HG03571 (cell line): ENCODE measurements around the gene NELL2.
"Not testable (repeated sequence)": the region's sequence is repeated elsewhere in the genome, so short reads cannot be mapped to it uniquely, and the experiment has no call there.

Experiments
- ATAC-seq: cut with Tn5 transposase; IDR thresholded peaks from one replicate; pipeline ENCODE4 v1.9.1; 2021; ENCODE audit not compliant: unreplicated experiment

Gene NELL2

GRCh38 chr12:44779766-44780165, 96.3 kb downstream of the NELL2 start:
- ATAC-seq, result no peak

DNA sequence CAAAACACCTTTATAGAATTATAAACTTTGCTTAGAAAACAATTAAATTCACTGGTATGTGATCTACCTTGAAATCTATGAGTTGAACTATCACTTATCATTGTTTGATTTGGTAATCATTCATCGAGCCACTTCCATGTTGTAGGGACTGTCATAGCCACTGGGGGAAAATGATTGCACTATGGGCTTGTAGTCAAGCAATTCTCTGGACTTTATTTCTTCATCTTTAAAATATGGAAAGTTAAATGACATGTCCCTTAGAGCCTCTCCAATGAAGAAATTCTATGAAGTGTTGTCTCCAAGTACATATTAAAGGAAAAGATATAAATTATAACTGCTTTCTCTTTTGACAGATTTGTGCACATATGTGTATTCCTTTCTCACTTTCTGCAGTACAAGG, 97.3 kb downstream of the NELL2 start:
- ATAC-seq, result no peak

GRCh38 chr12:44777044-44777443, 99.1 kb downstream of the NELL2 start:
- ATAC-seq, result no peak

GRCh38 chr12:44775901-44776300, 100.2 kb downstream of the NELL2 start:
- no peak for ATAC-seq

- peak; percentile 55 for ATAC-seq
These were observed 101.2 kb downstream of the NELL2 start for GRCh38 chr12:44774815-44775411.

GRCh38 chr12:44771485-44772021, 104.6 kb downstream of the NELL2 start:
- ATAC-seq, result no peak

- no peak for ATAC-seq
These were observed 110.3 kb downstream of the NELL2 start for GRCh38 chr12:44765796-44766195.

DNA sequence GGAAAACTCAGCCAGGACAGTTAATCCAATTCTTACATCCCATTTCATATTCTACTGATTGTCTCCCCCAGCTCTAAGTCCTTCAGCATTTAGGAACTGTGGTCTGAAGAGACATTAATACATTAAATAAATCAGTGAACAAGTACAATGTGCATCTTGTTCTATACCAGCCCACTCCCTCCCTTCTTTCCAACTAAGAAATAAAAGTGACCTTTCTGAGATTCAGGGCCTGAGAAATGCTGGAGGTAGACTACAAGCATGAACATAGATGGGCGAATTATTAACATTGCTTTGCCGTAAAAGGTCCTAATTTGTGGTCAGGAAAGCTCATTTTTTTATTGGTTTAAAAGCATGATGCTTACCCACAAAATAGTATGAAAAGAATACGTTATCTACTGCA, 113.1 kb downstream of the NELL2 start:
- ATAC-seq, result no peak

DNA sequence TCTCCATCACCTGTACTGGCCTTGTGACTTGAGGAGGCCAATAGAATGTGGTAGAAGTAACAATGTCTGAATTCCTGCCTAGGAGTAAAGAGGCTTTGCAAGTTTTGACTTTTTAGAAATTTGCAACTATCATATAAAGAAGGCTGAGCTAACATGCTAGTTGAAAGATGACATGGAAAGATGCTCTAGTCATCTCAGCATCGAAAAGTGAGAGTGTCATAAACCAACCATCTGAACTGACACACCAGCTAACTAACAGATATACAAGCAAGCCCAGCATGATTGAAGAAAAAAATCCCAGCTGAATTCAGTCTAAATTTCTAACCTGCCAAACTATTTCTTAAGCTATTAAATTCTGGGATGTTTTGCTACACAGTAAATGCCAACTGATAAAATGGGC, 116.8 kb downstream of the NELL2 start:
- ATAC-seq, result no peak

DNA sequence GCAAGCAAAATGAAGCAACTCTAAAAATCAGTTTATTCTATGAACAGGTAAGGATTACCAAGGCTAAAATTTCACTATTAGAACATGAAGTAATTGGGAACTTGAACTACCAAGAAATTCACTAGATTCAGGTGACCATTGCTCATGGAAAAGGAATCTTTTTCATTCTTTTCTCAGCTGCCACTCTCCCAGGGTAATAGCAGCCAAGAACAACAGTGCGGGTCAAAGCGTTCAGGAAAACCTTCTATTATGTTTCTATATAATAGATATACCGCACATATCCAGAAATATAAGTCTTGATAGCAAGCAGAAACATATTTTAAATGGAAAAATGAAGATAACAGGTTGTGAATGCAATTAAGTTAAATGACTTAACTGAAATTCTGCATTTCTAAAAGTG, 125.6 kb downstream of the NELL2 start:
- no peak for ATAC-seq

GRCh38 chr12:44749566-44749965, 126.5 kb downstream of the NELL2 start:
- no peak for ATAC-seq

DNA sequence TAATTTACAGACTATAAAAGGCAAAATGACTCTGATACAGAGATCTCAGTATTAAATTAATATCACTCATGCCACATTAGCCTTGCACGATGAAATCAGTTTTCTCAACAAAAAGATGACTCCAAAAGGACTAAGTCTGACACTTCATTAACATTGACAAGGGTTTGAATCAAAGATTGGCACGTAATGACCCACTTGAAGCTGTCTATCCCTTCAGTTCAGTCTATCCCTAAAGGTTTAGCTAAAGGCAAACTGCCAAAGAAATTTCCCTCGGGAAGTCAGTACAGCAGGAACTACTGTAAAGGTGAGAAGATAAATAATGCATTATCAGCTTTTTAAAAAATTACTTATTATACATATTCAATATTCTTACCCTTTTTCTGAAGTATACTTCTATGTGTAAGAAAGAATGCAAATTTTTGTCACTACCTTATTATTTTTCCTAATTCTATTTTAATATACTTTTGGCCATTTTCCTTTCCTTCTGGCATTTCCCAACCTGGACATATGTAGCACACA, 127.1 kb downstream of the NELL2 start:
- ATAC-seq, result no peak

DNA sequence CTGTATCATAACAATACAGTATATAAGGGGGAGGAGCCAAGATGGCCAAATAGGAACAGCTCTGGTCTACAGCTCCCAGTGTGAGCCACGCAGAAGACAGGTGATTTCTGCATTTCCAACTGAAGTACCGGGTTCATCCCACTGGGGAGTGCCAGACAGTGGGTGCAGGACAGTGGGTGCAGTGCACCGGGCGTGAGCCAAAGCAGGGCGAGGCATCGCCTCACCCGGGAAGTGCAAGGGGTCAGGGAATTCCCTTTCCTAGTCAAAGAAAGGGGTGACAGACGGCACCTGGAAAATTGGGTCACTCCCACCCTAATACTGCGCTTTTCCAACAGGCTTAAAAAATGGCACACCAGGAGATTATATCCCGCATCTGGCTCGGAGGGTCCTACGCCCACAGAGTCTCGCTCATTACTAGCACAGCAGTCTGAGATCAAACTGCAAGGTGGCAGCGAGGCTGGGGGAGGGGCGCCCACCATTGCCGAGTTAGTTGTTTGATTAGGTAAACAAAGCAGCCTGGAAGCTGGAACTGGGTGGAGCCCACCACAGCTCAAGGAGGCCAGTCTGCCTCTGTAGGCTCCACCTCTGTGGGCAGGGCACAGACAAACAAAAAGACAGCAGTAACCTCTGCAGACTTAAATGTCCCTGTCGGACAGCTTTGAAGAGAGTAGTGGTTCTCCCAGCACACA, 134.7 kb downstream of the NELL2 start:
- not testable (repeated sequence) for ATAC-seq

- ATAC-seq, result no peak
These were observed 138.1 kb downstream of the NELL2 start for GRCh38 chr12:44738051-44738450.

DNA sequence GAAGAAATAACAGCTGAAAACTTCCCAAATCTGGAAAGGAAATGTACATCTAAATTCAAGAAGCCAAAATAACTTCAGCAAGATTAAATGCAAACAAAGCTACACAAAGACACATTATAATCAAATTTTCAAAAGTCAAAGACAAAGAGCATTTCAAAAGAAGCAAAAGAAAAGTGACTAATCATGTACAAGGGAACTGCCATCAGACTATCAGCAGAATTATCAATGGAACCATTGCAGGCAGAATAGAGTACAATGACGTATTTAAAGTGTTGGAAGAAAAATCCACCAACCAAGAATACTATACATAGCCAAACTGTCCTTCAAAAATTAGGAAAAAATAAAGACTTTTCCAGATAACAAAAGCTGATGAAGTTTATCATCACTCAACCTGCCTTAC, 147.5 kb downstream of the NELL2 start:
- no peak for ATAC-seq

GRCh38 chr12:44720265-44720664, 155.8 kb downstream of the NELL2 start:
- ATAC-seq, result no peak

- no peak for ATAC-seq
These were observed 158.5 kb downstream of the NELL2 start for GRCh38 chr12:44717612-44718011.

DNA sequence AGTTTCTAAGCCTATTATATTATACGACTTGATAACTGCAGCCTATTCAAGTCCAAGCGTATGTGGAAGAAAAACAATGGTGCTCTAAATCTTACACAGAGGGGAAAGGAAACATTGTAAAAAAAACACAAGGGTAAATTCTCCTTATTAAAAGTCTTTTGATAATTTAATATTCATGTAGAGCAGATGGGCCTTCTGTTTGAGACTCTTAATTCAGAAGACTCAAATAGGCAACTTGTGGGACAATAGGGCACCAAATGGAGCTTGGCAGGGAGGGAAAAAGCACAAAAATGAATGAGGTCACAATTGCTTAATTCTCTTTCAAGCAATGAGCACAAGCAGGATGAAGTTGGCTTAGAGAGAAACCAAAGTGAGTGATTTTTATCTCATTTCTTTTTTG, 159.4 kb downstream of the NELL2 start:
- ATAC-seq, result no peak

GRCh38 chr12:44711736-44712135, 164.4 kb downstream of the NELL2 start:
- ATAC-seq, result no peak

GRCh38 chr12:44709166-44709565, 166.9 kb downstream of the NELL2 start:
- ATAC-seq, result no peak

GRCh38 chr12:44708218-44708617, 167.9 kb downstream of the NELL2 start:
- no peak for ATAC-seq

DNA sequence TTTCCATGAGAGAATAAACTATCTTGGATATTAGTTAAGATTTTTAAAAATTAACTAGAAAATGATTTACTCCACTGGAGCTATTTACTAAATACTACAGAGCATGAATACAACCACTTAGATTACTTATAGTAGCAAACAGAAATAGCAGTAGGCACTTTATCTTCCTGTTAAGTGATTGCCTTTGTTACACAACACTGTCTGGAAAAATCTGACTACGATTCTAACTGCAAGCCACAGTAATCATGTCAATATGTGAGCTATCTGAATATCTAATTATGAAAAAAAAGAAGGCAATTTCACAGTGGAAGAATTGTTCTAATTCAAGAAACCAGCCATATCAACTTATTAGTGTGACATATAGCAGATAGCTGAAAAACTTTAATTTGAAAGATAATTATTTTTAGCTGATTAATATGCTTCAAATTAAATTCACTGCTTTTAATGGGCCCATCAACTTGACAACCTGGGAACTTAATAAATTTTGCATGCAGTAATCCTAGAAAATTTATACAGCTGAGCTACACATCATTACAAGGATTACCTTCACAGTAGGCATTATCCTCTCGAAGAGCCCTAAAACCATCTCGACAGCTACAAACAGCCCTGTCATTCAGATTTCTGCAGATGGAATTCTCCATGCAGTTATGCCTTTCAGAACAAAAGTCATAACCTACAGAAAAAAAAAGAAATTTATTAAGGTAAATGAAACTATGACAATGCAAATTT, 172.8 kb downstream of the NELL2 start:
- ATAC-seq, result no peak
